MM.1S (cell line): Measurements from ENCODE around the gene GCN1.

ENCODE experiments used
- DNase-seq: peaks from one replicate; pipeline ENCODE4 v3.0.0-alpha.2; 2015
- H2AFZ ChIP-seq: fragments of 300-600 bp; sonication (generic); 2 replicates; pipeline ENCODE4 v1.6.0; 2016; ENCODE audit warnings: antibody characterized with exemption, low read length
- H3F3A ChIP-seq: fragments of 300-600 bp; sonication (generic); 2 replicates; pipeline ENCODE4 v1.6.1; 2016; ENCODE audit warnings: mild to moderate bottlenecking, antibody characterized with exemption, low read length, moderate library complexity, mixed read lengths; ENCODE audit not compliant: insufficient read depth
- H3K27ac ChIP-seq: fragments of 300-600 bp; sonication (generic); 2 replicates; pipeline ENCODE4 v1.5.1; 2016; ENCODE audit warnings: mild to moderate bottlenecking, low read length
- H3K27me3 ChIP-seq: fragments of 300-600 bp; sonication (generic); replicated peaks from 2 replicates; pipeline ENCODE4 v1.6.0; 2016; ENCODE audit warnings: low read length; ENCODE audit not compliant: insufficient read depth
- H3K36me3 ChIP-seq: fragments of 300-600 bp; sonication (generic); replicated peaks from 2 replicates; pipeline ENCODE4 v1.6.1; 2016; ENCODE audit warnings: mild to moderate bottlenecking, low read length, mixed read lengths; ENCODE audit not compliant: insufficient read depth
- H3K4me1 ChIP-seq: fragments of 300-600 bp; sonication (generic); 2 replicates; pipeline ENCODE4 v1.6.1; 2016; ENCODE audit warnings: low read length, mixed read lengths
- H3K4me2 ChIP-seq: fragments of 300-600 bp; sonication (generic); 2 replicates; pipeline ENCODE4 v1.6.0; 2016; ENCODE audit warnings: low read depth, low read length
- H3K4me3 ChIP-seq: fragments of 300-600 bp; sonication (generic); 2 replicates; pipeline ENCODE4 v1.5.1; 2016; ENCODE audit warnings: low read length, mixed read lengths
- H3K79me2 ChIP-seq: fragments of 300-600 bp; sonication (generic); 2 replicates; pipeline ENCODE4 v1.6.1; 2016; ENCODE audit warnings: mixed run types, low read length, mixed read lengths
- H3K9ac ChIP-seq: fragments of 300-600 bp; sonication (generic); 2 replicates; pipeline ENCODE4 v1.6.1; 2016; ENCODE audit warnings: low read length, mixed read lengths
- H3K9me2 ChIP-seq: fragments of 300-600 bp; sonication (generic); replicated peaks from 2 replicates; pipeline ENCODE4 v1.6.1; 2016; ENCODE audit warnings: mild to moderate bottlenecking, low read length, mixed read lengths; ENCODE audit not compliant: insufficient read depth
- H3K9me3 ChIP-seq: fragments of 300-600 bp; sonication (generic); replicated peaks from 2 replicates; pipeline ENCODE4 v1.6.1; 2016; ENCODE audit warnings: mild to moderate bottlenecking, low read length, mixed read lengths; ENCODE audit not compliant: insufficient read depth
- H4K20me1 ChIP-seq: fragments of 300-600 bp; sonication (generic); 2 replicates; pipeline ENCODE4 v1.6.1; 2016; ENCODE audit warnings: mild to moderate bottlenecking, low read length, moderate library complexity, mixed read lengths; ENCODE audit not compliant: insufficient read depth
- EZH2 ChIP-seq: fragments of 300-600 bp; sonication (generic); optimal IDR thresholded peaks from 2 replicates; pipeline ENCODE3; 2017; ENCODE audit warnings: low read depth, mild to moderate bottlenecking, antibody characterized with exemption, low read length, mixed read lengths
- EZH2phosphoT487 ChIP-seq: fragments of 300-600 bp; sonication (generic); IDR thresholded peaks from 2 replicates; pipeline ENCODE4 v1.6.1; 2018; ENCODE audit warnings: antibody characterized with exemption, low read length
- TF ChIP-seq, protein P1 (sequence below): fragments of 300-600 bp; sonication (generic); IDR thresholded peaks from 2 replicates; pipeline ENCODE4 v1.5.1; 2016; ENCODE audit warnings: antibody characterized with exemption, low read length, mixed read lengths

GCN1 gene

DNA sequence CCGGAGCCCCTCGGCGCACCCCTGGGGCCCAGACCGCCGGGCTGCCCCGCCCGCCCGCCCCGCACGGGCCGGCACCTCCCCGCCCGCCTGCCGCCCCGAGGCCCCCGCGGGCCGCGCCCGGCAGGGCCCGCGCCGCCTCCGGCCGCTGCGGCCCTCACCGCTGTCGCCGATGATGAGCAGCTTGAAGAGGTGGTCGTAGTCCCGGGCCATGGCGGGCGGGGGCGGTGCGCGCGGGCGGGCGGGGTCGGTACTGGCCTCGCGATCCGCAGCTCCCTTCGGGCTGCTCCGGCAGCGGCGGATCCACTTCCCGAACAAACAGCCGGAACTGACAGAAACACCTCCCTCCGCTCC lies 78.1 kb downstream of the GCN1 start, which contains the start of gene RAB35:
Gene RAB35 (minus strand): TSS at position 313 of the 351 bp plus-strand sequence. CDS start 103 bp downstream, at position 210.
- H3K4me2 ChIP-seq: peak within 1 kb of the TSS; percentile 84
- H3K9me3 ChIP-seq: no peaks in the 10 kb centered on the region
- H3F3A ChIP-seq: peaks cover 30% of the 10 kb centered on the region
- H3K36me3 ChIP-seq: no peaks in the 10 kb centered on the region
- H2AFZ ChIP-seq: no peak within 1 kb of the TSS
- H3K9ac ChIP-seq: peak within 1 kb of the TSS; percentile 85
- TF ChIP-seq EZH2: no peak
- no peak for TF ChIP-seq EZH2phosphoT487
- TF ChIP-seq, protein P1, sequence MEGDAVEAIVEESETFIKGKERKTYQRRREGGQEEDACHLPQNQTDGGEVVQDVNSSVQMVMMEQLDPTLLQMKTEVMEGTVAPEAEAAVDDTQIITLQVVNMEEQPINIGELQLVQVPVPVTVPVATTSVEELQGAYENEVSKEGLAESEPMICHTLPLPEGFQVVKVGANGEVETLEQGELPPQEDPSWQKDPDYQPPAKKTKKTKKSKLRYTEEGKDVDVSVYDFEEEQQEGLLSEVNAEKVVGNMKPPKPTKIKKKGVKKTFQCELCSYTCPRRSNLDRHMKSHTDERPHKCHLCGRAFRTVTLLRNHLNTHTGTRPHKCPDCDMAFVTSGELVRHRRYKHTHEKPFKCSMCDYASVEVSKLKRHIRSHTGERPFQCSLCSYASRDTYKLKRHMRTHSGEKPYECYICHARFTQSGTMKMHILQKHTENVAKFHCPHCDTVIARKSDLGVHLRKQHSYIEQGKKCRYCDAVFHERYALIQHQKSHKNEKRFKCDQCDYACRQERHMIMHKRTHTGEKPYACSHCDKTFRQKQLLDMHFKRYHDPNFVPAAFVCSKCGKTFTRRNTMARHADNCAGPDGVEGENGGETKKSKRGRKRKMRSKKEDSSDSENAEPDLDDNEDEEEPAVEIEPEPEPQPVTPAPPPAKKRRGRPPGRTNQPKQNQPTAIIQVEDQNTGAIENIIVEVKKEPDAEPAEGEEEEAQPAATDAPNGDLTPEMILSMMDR: no peak
- peak within 1 kb of the TSS; percentile 83 for H3K4me3 ChIP-seq
- peaks cover 31% of the 10 kb centered on the region for H3K4me1 ChIP-seq
- DNase-seq: no peak
- peaks cover 56% of the 10 kb centered on the region for H3K79me2 ChIP-seq
- peak within 1 kb of the TSS; percentile 95 for H3K27ac ChIP-seq
- H3K9me2 ChIP-seq: no peaks in the 10 kb centered on the region
- no peaks in the 10 kb centered on the region for H3K27me3 ChIP-seq
- no peaks in the 10 kb centered on the region for H4K20me1 ChIP-seq

DNA sequence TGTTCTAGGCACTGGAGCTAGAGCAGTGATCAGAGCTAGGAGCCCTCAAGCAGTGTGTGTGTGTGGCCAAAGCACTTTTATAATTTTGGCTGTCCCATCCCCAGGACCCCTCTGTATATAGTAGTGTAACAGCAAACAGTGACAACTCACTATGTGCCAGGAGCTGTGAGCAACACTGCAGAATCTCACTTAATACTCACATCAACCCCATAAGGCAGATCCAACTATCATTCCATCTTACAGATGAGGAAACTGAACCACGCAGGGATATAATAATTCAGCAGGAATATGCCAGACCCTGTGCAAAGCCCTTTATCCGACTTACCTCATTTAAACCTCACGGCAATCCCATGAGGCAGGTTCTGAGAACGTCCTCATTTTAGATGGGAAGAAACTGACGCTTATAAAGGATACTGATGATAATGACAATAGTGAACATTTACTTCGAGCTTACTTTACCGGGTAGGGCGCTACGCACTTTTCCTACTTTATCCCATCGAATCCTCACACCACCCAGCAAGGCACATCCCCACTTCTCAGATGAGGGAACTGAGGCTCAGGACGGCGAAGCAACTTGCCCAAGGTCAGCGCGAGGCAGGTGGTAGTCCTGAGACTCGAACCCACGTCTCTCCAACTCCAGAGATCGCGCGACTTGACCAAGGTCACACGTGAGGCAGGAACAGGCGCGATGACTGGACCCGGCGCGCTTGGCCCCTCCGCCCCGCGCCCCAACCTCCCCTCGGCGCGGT lies 78.6 kb downstream of the GCN1 start:
- no peak overlapping the region for H3K27ac ChIP-seq
- no peak for DNase-seq

DNA sequence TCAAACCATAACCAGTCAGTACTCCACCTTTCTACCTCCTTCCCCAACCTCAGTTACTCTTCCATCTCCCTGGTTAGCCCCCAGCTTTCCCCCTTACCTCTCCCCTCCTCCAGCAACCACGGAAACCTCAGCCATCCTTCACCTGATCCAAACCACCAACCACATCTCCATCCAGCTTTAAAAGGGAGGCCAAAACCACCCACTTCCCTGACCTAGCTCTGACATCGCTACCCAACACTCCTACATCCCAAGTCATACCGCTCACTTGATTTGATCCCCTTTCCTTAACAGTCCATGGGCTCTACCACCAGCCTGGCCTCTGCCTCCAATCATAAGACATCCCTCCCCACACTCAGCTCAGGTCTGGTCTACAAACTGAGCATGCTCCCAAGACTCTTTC lies 79.4 kb downstream of the GCN1 start:
- H3K27me3 ChIP-seq: no peaks in the 10 kb centered on the region
- no peaks in the 10 kb centered on the region for H3K36me3 ChIP-seq
- TF ChIP-seq, protein P1: no peak
- TF ChIP-seq EZH2: no peak
- TF ChIP-seq EZH2phosphoT487: no peak
- no peak overlapping the region for H3K27ac ChIP-seq
- peak overlapping the region; percentile 83; the same call in 1 of the 2 replicates for H3K4me3 ChIP-seq
- H3K9ac ChIP-seq: no peak overlapping the region
- no peaks in the 10 kb centered on the region for H4K20me1 ChIP-seq
- peaks cover 70% of the 10 kb centered on the region for H3K79me2 ChIP-seq
- no peak overlapping the region for H2AFZ ChIP-seq
- DNase-seq: no peak
- peaks cover 20% of the 10 kb centered on the region for H3K4me1 ChIP-seq
- H3K4me2 ChIP-seq: peak overlapping the region; percentile 84
- H3K9me2 ChIP-seq: no peaks in the 10 kb centered on the region
- H3F3A ChIP-seq: peaks cover 26% of the 10 kb centered on the region
- no peaks in the 10 kb centered on the region for H3K9me3 ChIP-seq

More for the DNA sequence above, 78.6 kb downstream of the GCN1 start:
- Histone ChIP-seq H3K4me1 (peaks cover 26% of the 10 kb centered on the region), H3K79me2 (peaks cover 62% of the 10 kb centered on the region), H3K9me2 (no peaks in the 10 kb centered on the region), H2AFZ (no peak overlapping the region), H3K4me2 (peak overlapping the region; percentile 84), H3K36me3 (no peaks in the 10 kb centered on the region), H3K9ac (peak overlapping the region; percentile 68), H3K27me3 (no peaks in the 10 kb centered on the region), H4K20me1 (no peaks in the 10 kb centered on the region), H3F3A (peaks cover 26% of the 10 kb centered on the region), H3K4me3 (peak overlapping the region; percentile 83), H3K9me3 (no peaks in the 10 kb centered on the region)
- no peak for TF ChIP-seq EZH2
- TF ChIP-seq, protein P1: no peak
- no peak for TF ChIP-seq EZH2phosphoT487
